HUES64 (cell line): ENCODE results near the gene MMAA.
"Not testable (repeated sequence)": the region's sequence is repeated elsewhere in the genome, so short reads cannot be mapped to it uniquely, and the experiment has no call there.

Source experiments
- H3K27ac ChIP-seq: 2 replicates; pipeline ENCODE4 v1.7.0; 2013; ENCODE audit warnings: low read depth, low read length, inconsistent platforms
- H3K27me3 ChIP-seq: 2 replicates; pipeline ENCODE4 v1.6.1; 2013; ENCODE audit warnings: mild to moderate bottlenecking, low read length; ENCODE audit not compliant: insufficient read depth
- H3K36me3 ChIP-seq: 2 replicates; pipeline ENCODE4 v1.6.1; 2013; ENCODE audit warnings: mild to moderate bottlenecking, low read length; ENCODE audit not compliant: insufficient read depth
- H3K4me1 ChIP-seq: 2 replicates; pipeline ENCODE4 v1.6.1; 2013; ENCODE audit warnings: mild to moderate bottlenecking, low read length, moderate library complexity; ENCODE audit not compliant: insufficient read depth
- H3K4me3 ChIP-seq: 2 replicates; pipeline ENCODE4 v1.5.1; 2013; ENCODE audit warnings: mild to moderate bottlenecking, low read length, moderate library complexity
- H3K9ac ChIP-seq: 2 replicates; pipeline ENCODE4 v1.6.1; 2013; ENCODE audit warnings: mild to moderate bottlenecking, low read depth, low read length
- H3K9me3 ChIP-seq: 2 replicates; pipeline ENCODE4 v1.6.1; 2013; ENCODE audit warnings: low read depth, low read length; ENCODE audit not compliant: insufficient read depth
- WGBS: fragments of 150-250, 120-280 bp; methylation state at CpG from one replicate; pipeline ENCODE4 v1.1.7; 2013; ENCODE audit warnings: missing lambda C conversion rate; 5-methylcytosine and 5-hydroxymethylcytosine counted together

MMAA gene

DNA sequence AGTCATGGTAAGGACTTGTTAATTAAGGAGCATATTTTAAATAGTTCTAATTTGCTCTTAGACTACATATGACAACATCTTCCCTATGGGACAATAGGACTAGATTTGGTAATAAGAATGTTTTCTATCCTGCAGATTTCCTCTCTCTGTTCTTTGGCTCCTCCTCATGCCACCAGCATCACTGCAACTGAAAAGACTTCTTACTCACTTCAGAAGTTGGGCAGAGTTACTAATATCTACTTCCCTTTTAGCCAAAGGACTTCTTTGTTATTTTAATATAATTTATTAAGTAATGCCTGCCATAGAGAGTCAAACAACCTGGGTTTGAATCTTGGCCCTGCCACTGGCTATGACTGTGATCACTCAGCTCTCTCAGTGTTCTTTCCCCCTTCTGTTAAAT lies 16.4 kb downstream of the MMAA start:
- Histone ChIP-seq H3K4me3 (no peak overlapping the region), H3K4me1 (peaks cover 21% of the 10 kb centered on the region), H3K36me3 (no peaks in the 10 kb centered on the region), H3K27ac (no peak overlapping the region), H3K9ac (no peak overlapping the region), H3K27me3 (no peaks in the 10 kb centered on the region), H3K9me3 (no peaks in the 10 kb centered on the region)

DNA sequence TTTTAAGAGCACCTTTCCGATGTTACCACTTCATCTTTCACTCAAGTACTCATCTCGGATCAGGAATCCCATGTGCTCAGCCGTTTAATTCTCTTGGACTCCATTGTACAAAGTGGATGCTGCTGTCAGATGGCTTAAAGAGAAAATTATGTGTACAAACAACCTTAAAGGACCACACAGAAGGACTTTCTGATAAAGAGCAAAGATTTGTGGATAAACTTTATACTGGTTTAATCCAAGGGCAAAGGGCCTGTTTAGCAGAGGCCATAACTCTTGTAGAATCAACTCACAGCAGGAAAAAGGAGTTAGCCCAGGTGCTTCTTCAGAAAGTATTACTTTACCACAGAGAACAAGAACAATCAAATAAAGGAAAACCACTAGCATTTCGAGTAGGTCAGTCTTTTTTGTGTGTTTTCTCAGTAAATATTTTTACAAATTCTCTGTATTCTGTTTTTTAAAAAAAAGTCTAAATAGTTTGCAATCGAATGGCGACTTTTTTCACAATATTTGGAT lies 20.1 kb downstream of the MMAA start:
- Histone ChIP-seq H3K27ac (no peak overlapping the region), H3K9ac (no peak overlapping the region)
- 92% methylated on average over 5 of the region's 6 CpGs for WGBS

DNA sequence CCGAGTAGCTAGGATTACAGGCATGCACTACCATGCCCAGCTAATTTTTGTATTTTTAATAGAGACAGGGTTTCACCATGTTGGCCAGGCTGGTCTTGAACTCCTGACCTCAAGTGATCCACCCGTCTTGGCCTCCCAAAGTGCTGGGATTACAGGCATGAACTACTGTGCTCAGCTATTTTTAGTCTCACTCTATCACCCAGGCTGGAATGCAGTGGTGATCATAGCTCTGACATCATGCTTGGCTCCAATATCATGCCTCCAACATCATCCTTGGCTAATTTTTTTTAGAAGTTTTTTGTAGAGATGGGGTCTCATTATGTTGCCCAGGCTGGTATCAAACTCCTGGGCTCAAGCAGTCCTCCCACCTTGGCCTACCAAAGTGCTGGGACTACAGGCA lies 21.1 kb downstream of the MMAA start:
- not testable (repeated sequence) for H3K4me3 ChIP-seq, H3K27ac ChIP-seq, H3K36me3 ChIP-seq, H3K9me3 ChIP-seq, H3K9ac ChIP-seq, H3K27me3 ChIP-seq
- 91% methylated on average over 2 of the region's 2 CpGs for WGBS
- peaks cover 19% of the 10 kb centered on the region for H3K4me1 ChIP-seq

More for the DNA sequence above, 20.1 kb downstream of the MMAA start:
- Histone ChIP-seq H3K4me3 (no peak overlapping the region), H3K27me3 (no peaks in the 10 kb centered on the region), H3K9me3 (no peaks in the 10 kb centered on the region), H3K4me1 (peaks cover 25% of the 10 kb centered on the region), H3K36me3 (no peaks in the 10 kb centered on the region)

DNA sequence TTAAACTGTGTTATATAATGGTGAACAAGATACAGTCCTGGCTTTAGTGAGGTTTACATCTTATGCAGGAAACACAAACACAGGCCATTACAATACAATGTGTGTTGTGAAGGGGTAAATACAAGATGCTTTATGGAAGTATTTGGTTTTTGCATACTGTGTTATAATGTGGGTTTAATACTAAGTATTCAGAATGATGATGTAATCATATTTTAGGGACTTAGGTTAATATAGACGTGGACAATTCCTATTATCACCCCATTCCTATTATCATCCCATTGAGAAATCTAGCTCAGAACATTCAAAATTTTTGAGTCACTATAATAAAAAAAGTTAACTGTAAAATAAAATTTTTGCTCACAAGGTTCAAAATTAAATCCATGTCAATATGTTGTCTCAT lies 24.1 kb downstream of the MMAA start:
- Histone ChIP-seq H3K4me1 (peaks cover 12% of the 10 kb centered on the region; the same call in 1 of the 2 replicates), H3K9me3 (no peaks in the 10 kb centered on the region), H3K36me3 (no peaks in the 10 kb centered on the region), H3K9ac (no peak overlapping the region), H3K27ac (no peak overlapping the region), H3K27me3 (no peaks in the 10 kb centered on the region), H3K4me3 (no peak overlapping the region)
- no CpG with 5 or more reads among the region's 1 CpG for WGBS

DNA sequence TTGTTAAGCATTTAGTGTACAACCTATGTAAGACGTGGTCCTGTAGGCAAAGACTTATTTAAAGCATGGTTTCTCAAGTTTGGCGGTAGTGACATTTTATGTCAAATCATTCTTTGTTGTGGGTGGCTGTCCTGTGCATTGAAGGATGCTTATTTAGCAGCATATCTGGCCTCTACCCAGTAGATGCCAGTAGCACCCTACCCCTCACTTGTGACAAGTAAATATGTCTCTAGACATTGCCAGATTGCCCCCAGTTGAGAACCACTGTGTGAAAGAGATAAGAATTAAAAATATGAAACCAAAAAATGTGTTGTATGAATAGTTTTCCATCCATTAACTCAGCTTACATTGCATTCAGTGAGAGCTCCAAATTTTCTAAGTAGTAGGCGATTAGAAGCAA lies 25.5 kb downstream of the MMAA start:
- H3K9me3 ChIP-seq, result no peaks in the 10 kb centered on the region
- no peak overlapping the region for H3K27ac ChIP-seq
- no peaks in the 10 kb centered on the region for H3K36me3 ChIP-seq
- H3K27me3 ChIP-seq, result no peaks in the 10 kb centered on the region
- no peak overlapping the region for H3K4me3 ChIP-seq
- 93% methylated on average over 3 of the region's 3 CpGs for WGBS
- H3K4me1 ChIP-seq, result peaks cover 4% of the 10 kb centered on the region; the same call in 1 of the 2 replicates
- H3K9ac ChIP-seq, result no peak overlapping the region

DNA sequence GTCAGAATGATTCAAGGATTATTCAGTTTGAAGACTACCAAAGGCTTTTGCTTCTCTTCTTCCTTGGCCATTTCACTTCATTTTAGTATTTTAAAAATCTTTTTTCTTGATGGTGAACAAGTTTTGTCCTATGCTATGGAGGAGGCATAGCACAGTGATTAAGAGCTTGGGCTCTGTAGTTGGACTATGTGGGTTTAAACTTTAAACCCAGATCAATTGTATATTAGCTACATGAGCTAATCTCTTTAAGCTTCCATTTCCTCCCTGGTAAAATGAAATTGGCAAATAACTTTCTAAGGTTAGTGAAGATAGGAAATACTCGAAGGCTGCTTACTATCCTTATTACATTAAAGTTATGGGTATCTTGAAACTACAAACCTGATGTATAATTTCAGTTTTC lies 37.0 kb downstream of the MMAA start:
- no peak overlapping the region for H3K9ac ChIP-seq
- no peaks in the 10 kb centered on the region for H3K27me3 ChIP-seq
- no CpG with 5 or more reads among the region's 1 CpG for WGBS
- peaks cover 6% of the 10 kb centered on the region; the same call in 1 of the 2 replicates for H3K9me3 ChIP-seq
- no peak overlapping the region for H3K27ac ChIP-seq
- no peak overlapping the region for H3K4me3 ChIP-seq
- H3K4me1 ChIP-seq, result no peaks in the 10 kb centered on the region
- H3K36me3 ChIP-seq, result peaks cover 5% of the 10 kb centered on the region; the same call in 1 of the 2 replicates

DNA sequence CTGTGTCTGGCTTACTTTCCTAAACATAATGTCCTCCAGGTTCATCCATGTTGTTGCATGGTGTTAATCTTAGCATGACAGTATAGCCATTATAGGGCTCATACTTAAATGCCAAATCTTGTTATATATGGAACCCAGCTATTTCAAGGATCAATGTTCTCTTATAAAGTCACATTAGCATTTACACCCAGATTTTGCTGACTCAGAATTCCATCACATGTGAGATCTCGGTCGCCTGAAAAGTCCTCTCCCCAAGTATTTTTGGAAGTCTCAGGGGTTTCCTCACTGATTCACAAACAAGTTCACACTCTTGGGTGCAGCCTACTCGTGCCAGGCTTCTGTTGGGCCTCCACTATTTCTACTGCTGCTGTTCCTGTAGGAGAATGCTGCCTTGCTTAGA lies 40.9 kb downstream of the MMAA start:
- no peaks in the 10 kb centered on the region for H3K4me1 ChIP-seq
- H3K36me3 ChIP-seq, result 0 out of 2 replicates have a peak, but pooled peaks cover 2% of the 10 kb centered on the region
- no peak overlapping the region for H3K27ac ChIP-seq
- WGBS, result 93% methylated on average over 3 of the region's 3 CpGs
- no peaks in the 10 kb centered on the region for H3K9me3 ChIP-seq
- H3K27me3 ChIP-seq, result no peaks in the 10 kb centered on the region
- H3K9ac ChIP-seq, result no peak overlapping the region
- H3K4me3 ChIP-seq, result no peak overlapping the region

DNA sequence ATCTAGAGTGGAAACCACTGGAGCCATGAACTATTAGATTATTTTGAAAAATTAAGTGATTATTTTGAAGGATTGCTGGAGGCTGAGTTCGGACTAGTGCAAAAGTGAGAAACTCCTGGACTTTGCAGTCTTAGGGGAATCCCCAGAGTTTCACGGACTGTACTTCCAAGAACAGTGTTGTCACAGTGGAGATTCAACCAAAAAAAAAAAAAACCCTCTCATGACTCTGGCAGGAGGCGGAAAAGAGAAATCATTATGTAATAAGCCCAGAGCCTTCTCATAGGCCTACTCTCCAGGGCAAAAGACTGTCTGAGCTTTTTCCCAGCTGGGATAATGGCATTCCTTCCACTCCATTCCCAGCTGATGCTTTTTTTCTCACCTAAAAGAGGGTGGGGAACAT lies 44.0 kb downstream of the MMAA start:
- Histone ChIP-seq H3K9ac (no peak overlapping the region), H3K9me3 (no peaks in the 10 kb centered on the region), H3K36me3 (0 out of 2 replicates have a peak, but pooled peaks cover 2% of the 10 kb centered on the region), H3K27me3 (no peaks in the 10 kb centered on the region), H3K27ac (no peak overlapping the region), H3K4me1 (no peaks in the 10 kb centered on the region), H3K4me3 (no peak overlapping the region)
- 89% methylated on average over 3 of the region's 3 CpGs for WGBS

DNA sequence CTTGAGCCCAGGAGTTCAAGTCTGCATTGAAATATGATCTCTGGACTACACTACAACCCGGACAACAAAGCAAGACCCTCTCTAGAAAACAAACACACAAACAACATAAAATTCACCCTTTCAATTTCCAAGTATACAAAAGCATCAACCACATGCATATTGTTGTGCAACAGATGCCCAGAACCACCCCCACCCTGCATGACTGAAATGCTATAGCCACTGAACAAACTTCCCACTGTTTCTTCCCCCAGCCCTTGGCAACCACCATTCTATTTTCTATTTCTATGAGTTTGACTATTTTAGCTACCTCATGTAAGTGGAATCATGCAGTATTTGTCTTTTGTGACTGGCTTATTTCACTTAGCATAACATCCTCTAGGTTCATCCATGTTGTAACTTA lies 46.6 kb downstream of the MMAA start:
- no peaks in the 10 kb centered on the region for H3K36me3 ChIP-seq
- H3K9me3 ChIP-seq, result no peaks in the 10 kb centered on the region
- no peak overlapping the region for H3K27ac ChIP-seq
- no peak overlapping the region for H3K4me3 ChIP-seq
- H3K4me1 ChIP-seq, result no peaks in the 10 kb centered on the region
- 90% methylated on average over 1 of the region's 1 CpG for WGBS
- no peaks in the 10 kb centered on the region for H3K27me3 ChIP-seq
- no peak overlapping the region for H3K9ac ChIP-seq

DNA sequence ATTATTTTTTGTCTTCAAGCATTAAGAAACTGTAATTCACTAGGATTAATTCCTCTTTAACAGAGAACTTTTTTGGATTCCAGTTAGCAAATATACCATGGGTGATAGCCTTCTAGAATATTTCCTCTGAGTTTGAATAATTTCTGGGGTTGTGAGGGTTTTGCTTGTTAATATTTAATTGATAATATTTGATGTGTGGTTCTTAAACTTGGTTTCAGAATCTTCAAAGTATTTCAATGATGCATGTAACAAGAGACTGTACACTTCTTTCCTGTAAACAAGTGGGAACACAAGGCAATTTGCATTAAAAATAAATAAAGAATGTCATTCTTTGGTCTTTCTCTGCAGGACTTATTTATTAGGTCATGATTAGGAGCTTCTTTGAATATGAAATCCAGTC lies 51.2 kb downstream of the MMAA start:
- H3K4me1 ChIP-seq, result no peaks in the 10 kb centered on the region
- H3K9me3 ChIP-seq, result no peaks in the 10 kb centered on the region

DNA sequence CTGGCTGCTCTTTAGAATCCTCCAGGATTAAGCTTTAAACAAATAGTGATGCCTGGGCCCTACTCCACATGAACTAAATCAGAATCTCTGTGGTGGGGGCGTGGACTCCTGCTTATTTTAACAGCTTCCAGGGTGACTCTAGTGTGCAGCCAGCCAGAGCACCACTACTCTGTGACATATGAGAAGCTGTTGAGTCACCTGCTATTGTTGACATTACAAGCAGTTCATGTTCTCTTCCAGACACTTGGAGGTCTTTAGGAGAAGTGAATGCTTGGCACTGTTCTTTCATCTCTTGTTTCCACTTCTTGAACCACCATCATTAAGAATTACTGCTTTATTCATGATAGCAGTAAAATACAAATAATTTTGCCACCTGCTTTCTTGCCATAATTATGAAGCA lies 60.3 kb downstream of the MMAA start:
- 83% methylated on average over 1 of the region's 1 CpG for WGBS
- H3K27me3 ChIP-seq, result no peaks in the 10 kb centered on the region
- no peaks in the 10 kb centered on the region for H3K4me1 ChIP-seq
- no peaks in the 10 kb centered on the region for H3K36me3 ChIP-seq
- no peak overlapping the region for H3K27ac ChIP-seq
- H3K4me3 ChIP-seq, result no peak overlapping the region
- no peak overlapping the region for H3K9ac ChIP-seq
- peaks cover 6% of the 10 kb centered on the region; the same call in 1 of the 2 replicates for H3K9me3 ChIP-seq

More for the DNA sequence above, 51.2 kb downstream of the MMAA start:
- Histone ChIP-seq H3K9ac (no peak overlapping the region), H3K36me3 (no peaks in the 10 kb centered on the region), H3K4me3 (no peak overlapping the region), H3K27ac (no peak overlapping the region), H3K27me3 (no peaks in the 10 kb centered on the region)

DNA sequence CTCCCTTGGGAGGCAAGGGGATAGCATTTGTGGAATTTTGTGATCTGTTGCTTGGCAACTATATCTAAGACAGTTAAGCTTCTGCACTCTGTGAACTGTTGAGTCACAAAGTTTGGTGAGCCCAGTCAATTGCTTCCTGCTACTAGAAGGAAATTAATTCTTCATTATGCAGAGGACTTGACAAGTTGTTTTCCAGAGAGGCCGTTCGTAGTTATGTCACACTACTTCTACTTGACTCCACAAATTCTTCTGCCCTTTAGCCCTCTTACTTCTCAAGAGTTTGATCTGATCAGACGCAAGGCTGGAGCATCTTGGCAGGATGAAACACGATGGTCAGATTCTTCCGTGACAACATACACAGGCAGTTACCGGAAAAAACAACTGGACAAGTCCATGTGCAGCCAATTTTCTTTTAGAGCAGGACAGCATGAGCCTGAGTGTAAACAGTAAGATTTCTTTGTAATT lies 60.8 kb downstream of the MMAA start, which contains the start of gene C4orf51:
C4orf51 (plus strand) TSS at position 156 of the 465 bp plus-strand sequence; CDS start at position 214, 58 bp downstream.
- H3K4me1 ChIP-seq, result no peaks in the 10 kb centered on the region

More for the DNA sequence above, 60.8 kb downstream of the MMAA start, which contains the start of gene C4orf51:
- no peak within 1 kb of the TSS for H3K9ac ChIP-seq
- H3K27me3 ChIP-seq, result no peaks in the 10 kb centered on the region
- no peaks in the 10 kb centered on the region for H3K36me3 ChIP-seq
- no peak within 1 kb of the TSS for H3K27ac ChIP-seq
- WGBS, result 93% methylated on average over 6 of the region's 6 CpGs
- H3K9me3 ChIP-seq, result peaks cover 6% of the 10 kb centered on the region; the same call in 1 of the 2 replicates
- H3K4me3 ChIP-seq, result no peak within 1 kb of the TSS
